ENCODE data around the gene CEP170. TPM values are rescaled to one million over a fixed set of nuclear protein-coding genes. Genes with fewer than 3 reads are reported as not detected.
"Not testable (repeated sequence)": the region's sequence is repeated elsewhere in the genome, so short reads cannot be mapped to it uniquely, and the experiment has no call there.

The CEP170 gene
- total and polyA plus RNA-seq, 2 experiments from 2014 or later, result 22.9 to 37.3 TPM

DNA sequence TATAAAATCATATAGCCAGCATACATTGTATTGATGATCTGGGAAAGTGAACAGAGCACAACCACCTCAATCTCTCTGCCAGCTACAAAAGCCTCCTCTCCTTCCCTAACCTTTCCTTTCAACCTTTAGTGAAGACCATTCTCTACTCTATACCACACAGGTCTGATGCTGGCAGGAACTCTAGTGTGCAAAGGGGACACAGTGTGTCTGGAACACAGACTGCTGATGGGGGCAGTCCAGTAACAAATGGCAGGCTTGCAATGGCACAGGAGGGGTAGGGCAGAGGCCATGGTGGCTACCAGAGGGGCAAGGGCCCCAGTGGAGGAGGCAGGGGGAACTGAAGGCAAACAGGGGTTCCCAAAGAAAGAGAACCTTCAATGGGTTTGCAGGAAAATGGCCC lies 37.0 kb downstream of the CEP170 start:
- no peak overlapping the region for H3K4me3 ChIP-seq
- H3K4me2 ChIP-seq, result no peak overlapping the region
- no peaks in the 10 kb centered on the region for H3K36me3 ChIP-seq (replicated peaks; ENCODE audit: insufficient read depth, low read depth)

GRCh38 chr1:243217349-243217748 lies 37.7 kb downstream of the CEP170 start:
- Histone ChIP-seq H4K20me1 (ENCODE audit: insufficient read depth, poor library complexity, severe bottlenecking) (no peaks in the 10 kb centered on the region), H2AFZ (no peak overlapping the region), H3K4me3 (no peak overlapping the region), H3K27ac (no peak overlapping the region), H3K9me3 (ENCODE audit: low read depth) (no peaks in the 10 kb centered on the region), H3K4me1 (ENCODE audit: insufficient read depth) (no peaks in the 10 kb centered on the region), H3K4me2 (no peak overlapping the region), H3K27me3 (no peaks in the 10 kb centered on the region), H3K36me3 (replicated peaks; ENCODE audit: insufficient read depth, low read depth) (no peaks in the 10 kb centered on the region), H3K9me2 (replicated peaks; ENCODE audit: insufficient read depth) (no peaks in the 10 kb centered on the region), H3K79me2 (no peaks in the 10 kb centered on the region)
- WGBS (ENCODE audit: low lambda C conversion rate, missing lambda C conversion rate), result 86% methylated on average over 2 of the region's 2 CpGs
- no peak for TF ChIP-seq EZH2 (IDR thresholded peaks at IDR 0.05; ENCODE audit: borderline replicate concordance)
- TF ChIP-seq CTCF (IDR thresholded peaks at IDR 0.05; ENCODE audit: poor library complexity), result no peak
- no peak for TF ChIP-seq EZH2phosphoT487 (IDR thresholded peaks at IDR 0.05; ENCODE audit: low read depth, severe bottlenecking, unreplicated experiment)
- no peak for DNase-seq (ENCODE audit: low spot score)

More for the DNA sequence above, 37.0 kb downstream of the CEP170 start:
- Histone ChIP-seq H3K27ac (no peak overlapping the region), H3K9me2 (replicated peaks; ENCODE audit: insufficient read depth) (no peaks in the 10 kb centered on the region), H3K4me1 (ENCODE audit: insufficient read depth) (no peaks in the 10 kb centered on the region), H4K20me1 (ENCODE audit: insufficient read depth, poor library complexity, severe bottlenecking) (no peaks in the 10 kb centered on the region), H3K9me3 (ENCODE audit: low read depth) (no peaks in the 10 kb centered on the region), H2AFZ (no peak overlapping the region), H3K79me2 (no peaks in the 10 kb centered on the region), H3K27me3 (no peaks in the 10 kb centered on the region)
- DNase-seq (ENCODE audit: low spot score), result no peak
- TF ChIP-seq EZH2phosphoT487 (IDR thresholded peaks at IDR 0.05; ENCODE audit: low read depth, severe bottlenecking, unreplicated experiment), result no peak
- TF ChIP-seq CTCF (IDR thresholded peaks at IDR 0.05; ENCODE audit: poor library complexity), result no peak
- TF ChIP-seq EZH2 (IDR thresholded peaks at IDR 0.05; ENCODE audit: borderline replicate concordance), result no peak

DNA sequence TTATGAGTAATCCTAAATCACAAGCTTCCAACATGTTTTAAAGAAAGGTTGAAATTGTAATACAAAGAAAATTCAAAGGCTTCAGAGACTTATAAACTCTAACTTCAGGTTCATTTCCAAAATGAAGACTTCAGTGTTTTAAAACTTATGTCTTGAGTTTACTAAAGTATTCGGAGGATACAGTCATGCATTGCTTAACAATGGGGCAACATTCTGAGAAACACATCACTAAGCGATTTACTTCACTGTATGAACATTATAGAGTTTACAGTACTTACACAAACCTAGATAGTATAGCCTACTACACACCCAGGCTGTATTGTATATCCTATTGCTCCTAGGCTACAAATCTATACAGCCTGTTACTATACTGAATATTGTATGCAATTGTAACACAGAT lies 38.3 kb downstream of the CEP170 start:
- TF ChIP-seq EZH2 (IDR thresholded peaks at IDR 0.05; ENCODE audit: borderline replicate concordance), result no peak
- TF ChIP-seq CTCF (IDR thresholded peaks at IDR 0.05; ENCODE audit: poor library complexity), result no peak
- TF ChIP-seq EZH2phosphoT487 (IDR thresholded peaks at IDR 0.05; ENCODE audit: low read depth, severe bottlenecking, unreplicated experiment), result no peak

GRCh38 chr1:243215276-243215875 lies 39.7 kb downstream of the CEP170 start:
- H2AFZ ChIP-seq; H3K4me2 ChIP-seq; H3K36me3 ChIP-seq (replicated peaks; ENCODE audit: insufficient read depth, low read depth); DNase-seq (ENCODE audit: low spot score); H3K4me3 ChIP-seq; H3K9me3 ChIP-seq (ENCODE audit: low read depth); H4K20me1 ChIP-seq (ENCODE audit: insufficient read depth, poor library complexity, severe bottlenecking); H3K27ac ChIP-seq; H3K79me2 ChIP-seq; H3K9me2 ChIP-seq (replicated peaks; ENCODE audit: insufficient read depth); H3K27me3 ChIP-seq; H3K4me1 ChIP-seq (ENCODE audit: insufficient read depth): not testable (repeated sequence)
- WGBS (ENCODE audit: low lambda C conversion rate, missing lambda C conversion rate), result 70% methylated on average over 12 of the region's 12 CpGs

More for the DNA sequence above, 38.3 kb downstream of the CEP170 start:
- Histone ChIP-seq H4K20me1 (ENCODE audit: insufficient read depth, poor library complexity, severe bottlenecking) (no peaks in the 10 kb centered on the region), H3K9me3 (ENCODE audit: low read depth) (no peaks in the 10 kb centered on the region), H3K4me3 (no peak overlapping the region), H3K79me2 (no peaks in the 10 kb centered on the region), H3K27me3 (no peaks in the 10 kb centered on the region), H3K4me2 (no peak overlapping the region), H3K4me1 (ENCODE audit: insufficient read depth) (no peaks in the 10 kb centered on the region), H3K9me2 (replicated peaks; ENCODE audit: insufficient read depth) (no peaks in the 10 kb centered on the region), H3K27ac (no peak overlapping the region), H3K36me3 (replicated peaks; ENCODE audit: insufficient read depth, low read depth) (no peaks in the 10 kb centered on the region), H2AFZ (no peak overlapping the region)
- WGBS (ENCODE audit: low lambda C conversion rate, missing lambda C conversion rate), result 96% methylated on average over 2 of the region's 2 CpGs
- no peak for DNase-seq (ENCODE audit: low spot score)
